H1 (cell line): ENCODE results near the gene DHRS3. TPM values are rescaled to one million over a fixed set of nuclear protein-coding genes. Genes with fewer than 3 reads are reported as not detected.

Source experiments
- CTCF ChIA-PET: fragments of 300-600 bp; sonication (Branson Sonifier 250); formaldehyde crosslinking; loops from one replicate; lab custom pipeline; 2021; ENCODE audit not compliant: partially characterized antibody; lab: Charles Lee
- POLR2A ChIA-PET: fragments of 300-600 bp; sonication (Branson Sonifier 250); formaldehyde crosslinking; loops from one replicate; lab custom pipeline; 2021; ENCODE audit warnings: inconsistent platforms; ENCODE audit not compliant: partially characterized antibody; lab: Charles Lee
- DNase-seq, 2 experiments: peaks; one replicate each; pipeline versions ENCODE4 v3.0.0 to v3.0.0-alpha.2; 2010 to 2022; ENCODE audit warnings: low spot score in 2 of 2, low read depth in 1 of 2, mixed read lengths in 1 of 2
- FAIRE-seq: peaks from 2 replicates; lab custom pipeline; 2011; peaks lifted over from hg19 to GRCh38; lab: Jason Lieb, UNC
- H2AFZ ChIP-seq: 2 replicates; pipeline ENCODE4 v1.8.1; 2012; ENCODE audit warnings: low read length, inconsistent platforms
- H2AK5ac ChIP-seq: 2 replicates; pipeline ENCODE4 v1.6.1; 2013; ENCODE audit warnings: low read depth, low read length
- H2BK120ac ChIP-seq: replicated peaks from 2 replicates; pipeline ENCODE3; 2013; ENCODE audit warnings: low read depth, low read length, inconsistent platforms
- H2BK12ac ChIP-seq: 2 replicates; pipeline ENCODE4 v1.6.1; 2013; ENCODE audit warnings: low read depth, low read length
- H2BK15ac ChIP-seq: 2 replicates; pipeline ENCODE4 v1.6.1; 2013; ENCODE audit warnings: low read length
- H2BK20ac ChIP-seq: 2 replicates; pipeline ENCODE4 v1.6.1; 2013; ENCODE audit warnings: low read length
- H2BK5ac ChIP-seq: 2 replicates; pipeline ENCODE4 v1.6.1; 2013; ENCODE audit warnings: low read depth, low read length
- H3K14ac ChIP-seq: 2 replicates; pipeline ENCODE4 v1.6.1; 2013; ENCODE audit warnings: inconsistent platforms; ENCODE audit not compliant: insufficient read length
- H3K18ac ChIP-seq: 2 replicates; pipeline ENCODE4 v1.6.1; 2013; ENCODE audit warnings: low read length; ENCODE audit errors: extremely low read depth
- H3K23ac ChIP-seq: 2 replicates; pipeline ENCODE4 v1.6.1; 2013; ENCODE audit warnings: inconsistent platforms; ENCODE audit not compliant: insufficient read length
- H3K23me2 ChIP-seq: 2 replicates; pipeline ENCODE4 v1.6.1; 2013; ENCODE audit warnings: low read depth, low read length
- H3K27ac ChIP-seq: 2 replicates; pipeline ENCODE4 v1.6.1; 2011; ENCODE audit warnings: low read depth, low read length, inconsistent platforms
- H3K27me3 ChIP-seq, 4 experiments: replicated peaks in 1 of 4; 1 replicate in 1 of 4; 2 replicates in 3 of 4; pipeline versions ENCODE4 v1.6.1 to v1.8.1; 2011 to 2013; ENCODE audit warnings: low read length in 3 of 4, mild to moderate bottlenecking in 3 of 4, inconsistent platforms in 2 of 4, mixed read lengths in 2 of 4, moderate library complexity in 1 of 4; ENCODE audit not compliant: control insufficient read depth in 3 of 4, insufficient read depth in 3 of 4; ENCODE audit errors: extremely low read depth in 1 of 4
- H3K36me3 ChIP-seq, 4 experiments: 2 replicates each; pipeline versions ENCODE4 v1.6.1 to v1.8.1; 2011 to 2013; ENCODE audit warnings: mild to moderate bottlenecking in 4 of 4, low read length in 3 of 4, moderate library complexity in 2 of 4, control low read depth in 1 of 4, inconsistent platforms in 1 of 4; ENCODE audit not compliant: insufficient read depth in 4 of 4, control insufficient read depth in 2 of 4
- H3K4ac ChIP-seq: replicated peaks from 2 replicates; pipeline ENCODE3; 2013; ENCODE audit warnings: low read length, low read depth, mixed read lengths, inconsistent platforms; ENCODE audit not compliant: insufficient read length
- H3K4me1 ChIP-seq, 4 experiments: replicated peaks in 1 of 4; 1 replicate in 1 of 4; 2 replicates in 3 of 4; pipeline versions ENCODE4 v1.6.1 to v1.8.1; 2011 to 2013; ENCODE audit warnings: low read length in 3 of 4, inconsistent platforms in 2 of 4, mixed read lengths in 1 of 4; ENCODE audit not compliant: insufficient read depth in 4 of 4, control insufficient read depth in 3 of 4
- H3K4me2 ChIP-seq, 2 experiments: 2 replicates each; pipeline versions ENCODE4 v1.6.1 to v1.8.1; 2011 to 2013; ENCODE audit warnings: low read depth in 2 of 2, low read length in 2 of 2, control low read depth in 1 of 2, inconsistent platforms in 1 of 2, mild to moderate bottlenecking in 1 of 2; ENCODE audit not compliant: insufficient read depth in 1 of 2
- H3K4me3 ChIP-seq, 4 experiments: fragments of 200-600, 300-600 bp in 1 of 4; sonication (generic), shearing (Covaris generic), sonication (Bioruptor Twin) in 1 of 4; 2 replicates each; pipeline versions ENCODE4 v1.5.1 to v1.8.1; 2011 to 2016; ENCODE audit warnings: low read length in 4 of 4, low read depth in 3 of 4, control low read depth in 2 of 4, inconsistent platforms in 2 of 4, mild to moderate bottlenecking in 2 of 4, mixed read lengths in 1 of 4, moderate library complexity in 1 of 4; ENCODE audit not compliant: insufficient read depth in 2 of 4; ENCODE audit errors: extremely low read depth in 1 of 4
- H3K56ac ChIP-seq: replicated peaks from 2 replicates; pipeline ENCODE3; 2013; ENCODE audit warnings: low read depth, mild to moderate bottlenecking, mixed read lengths, low read length, inconsistent platforms; ENCODE audit not compliant: insufficient read length
- H3K79me1 ChIP-seq: 2 replicates; pipeline ENCODE4 v1.6.1; 2013; ENCODE audit warnings: low read depth, low read length, control low read depth
- H3K79me2 ChIP-seq, 2 experiments: 2 replicates each; pipeline versions ENCODE4 v1.6.1 to v1.8.1; 2012 to 2013; ENCODE audit warnings: low read length in 2 of 2, mild to moderate bottlenecking in 2 of 2, inconsistent platforms in 1 of 2; ENCODE audit not compliant: insufficient read depth in 2 of 2, control insufficient read depth in 1 of 2
- H3K9ac ChIP-seq, 4 experiments: replicated peaks in 1 of 4; 1 replicate in 1 of 4; 2 replicates in 3 of 4; pipeline versions ENCODE4 v1.6.1 to v1.8.1; 2011 to 2013; ENCODE audit warnings: low read depth in 3 of 4, low read length in 3 of 4, control low read depth in 2 of 4, mild to moderate bottlenecking in 2 of 4, moderate library complexity in 2 of 4, inconsistent platforms in 1 of 4; ENCODE audit errors: extremely low read depth in 1 of 4
- H3K9me3 ChIP-seq, 2 experiments: 2 replicates each; pipeline versions ENCODE4 v1.6.1 to v1.8.1; 2012 to 2013; ENCODE audit warnings: mild to moderate bottlenecking in 2 of 2, moderate library complexity in 2 of 2, control low read depth in 1 of 2, inconsistent platforms in 1 of 2, low read depth in 1 of 2, low read length in 1 of 2, mixed read lengths in 1 of 2; ENCODE audit not compliant: insufficient read depth in 2 of 2
- H4K20me1 ChIP-seq, 2 experiments: replicated peaks in 1 of 2; 2 replicates each; pipeline versions ENCODE3 to v1.8.1; 2011 to 2013; ENCODE audit warnings: inconsistent platforms in 2 of 2, low read length in 2 of 2, mild to moderate bottlenecking in 1 of 2; ENCODE audit not compliant: insufficient read depth in 2 of 2, control insufficient read depth in 1 of 2
- H4K5ac ChIP-seq: 2 replicates; pipeline ENCODE4 v1.6.1; 2013; ENCODE audit warnings: low read length, low read depth, mixed read lengths, inconsistent platforms; ENCODE audit not compliant: insufficient read length
- H4K8ac ChIP-seq: 2 replicates; pipeline ENCODE4 v1.8.0; 2013; ENCODE audit warnings: mild to moderate bottlenecking, moderate library complexity, low read length, inconsistent platforms; ENCODE audit not compliant: insufficient read depth; ENCODE audit errors: extremely low read depth
- H4K91ac ChIP-seq: replicated peaks from 2 replicates; pipeline ENCODE3; 2013; ENCODE audit warnings: low read length, mixed read lengths, inconsistent platforms; ENCODE audit not compliant: insufficient read length
- CEBPB ChIP-seq: IDR thresholded peaks from 2 replicates; pipeline ENCODE4 v1.6.1; 2012; ENCODE audit warnings: low read depth, low read length
- CHD2 ChIP-seq: IDR thresholded peaks from 2 replicates; pipeline ENCODE4 v1.6.1; 2012; ENCODE audit warnings: low read length, improper control_type of control experiment
- GABPA ChIP-seq: IDR thresholded peaks from 2 replicates; pipeline ENCODE4 v1.6.1; 2011; ENCODE audit warnings: mild to moderate bottlenecking, low read length, moderate library complexity, borderline replicate concordance; ENCODE audit not compliant: insufficient read depth
- JUN ChIP-seq: IDR thresholded peaks from 2 replicates; pipeline ENCODE4 v1.6.1; 2011; ENCODE audit warnings: low read depth, mild to moderate bottlenecking, improper control_type of control experiment, low read length
- PHF8 ChIP-seq: fragments of 200-600 bp; sonication (generic); conservative IDR thresholded peaks from 2 replicates; pipeline ENCODE4 v1.7.1; 2012; ENCODE audit warnings: low read depth, mild to moderate bottlenecking, inconsistent platforms, low read length, moderate library complexity
- RFX5 ChIP-seq: IDR thresholded peaks from 2 replicates; pipeline ENCODE4 v1.6.1; 2011; ENCODE audit warnings: low read depth, low read length, improper control_type of control experiment, borderline replicate concordance
- RNF2 ChIP-seq: fragments of 200-900, 300-1000 bp; sonication (generic); IDR thresholded peaks from 2 replicates; pipeline ENCODE4 v1.7.1; 2016; ENCODE audit warnings: borderline replicate concordance, low read depth, mild to moderate bottlenecking, antibody characterized with exemption, low read length; ENCODE audit not compliant: poor library complexity, severe bottlenecking; ENCODE audit errors: missing control alignments
- SUZ12 ChIP-seq: fragments of 200-600 bp; sonication (generic); IDR thresholded peaks from 2 replicates; pipeline ENCODE4 v1.6.1; 2012; ENCODE audit warnings: mild to moderate bottlenecking, inconsistent platforms, low read length, moderate library complexity, mixed read lengths
- USF2 ChIP-seq: IDR thresholded peaks from 2 replicates; pipeline ENCODE4 v1.6.1; 2011; ENCODE audit warnings: low read length, improper control_type of control experiment
- WGBS, 2 experiments: shearing (Covaris generic) in 1 of 2; methylation state at CpG; one replicate each; pipeline versions ENCODE4 v1.1.6 to v1.1.7; 2013 to 2015; ENCODE audit warnings: low lambda C conversion rate in 2 of 2, mixed read lengths in 2 of 2, inconsistent platforms in 1 of 2, low coverage in 1 of 2, missing lambda C conversion rate in 1 of 2; ENCODE audit not compliant: insufficient replicate concordance in 2 of 2, insufficient coverage in 1 of 2, insufficient read length in 1 of 2; ENCODE audit errors: extremely low coverage in 1 of 2, missing lambda C conversion rate in 1 of 2; 5-methylcytosine and 5-hydroxymethylcytosine counted together
- polyA plus RNA-seq, 7 experiments: library from polyadenylated mRNA; depleted of rRNA in 3 of 7; stranded (reverse) in 5 of 7; unstranded in 2 of 7; fragments of >200 nt in 5 of 7; fragments of 200-250 nt in 2 of 7; gene quantifications; 1 replicate in 5 of 7; 2 replicates in 1 of 7; 4 replicates in 1 of 7; pipeline versions ENCODE4 v1.2.1 to v1.2.3, GENCODE V29; 2011 to 2013; ENCODE audit warnings: missing spikeins in 2 of 7, mixed read lengths in 2 of 7
- total RNA-seq: library from RNA; stranded (reverse); fragmentation: NEBNext Ultra II Directional; extraction: Animal tissue kit (Norgen Biotek cat#: 25700); gene quantifications from 2 replicates; pipeline ENCODE4 v1.2.1, GENCODE V29; 2021

DHRS3 gene
- total and polyA plus RNA-seq, 2 of the 8 experiments (the other 6 are each of a cell fraction or from before 2014, with no cell fraction given) = 32.5 to 36.4 TPM

- Histone ChIP-seq H3K4ac (no peak overlapping the region), H2BK12ac (peak overlapping the region; percentile 84; the same call in 1 of the 2 replicates), H4K20me1 (no peaks in the 10 kb centered on the region), H3K9ac (no peak overlapping the region), H3K79me2 (no peaks in the 10 kb centered on the region), H2BK15ac (peak overlapping the region; percentile 81), H3K4me3 (no peak overlapping the region), H2BK20ac (no peak overlapping the region), H2AK5ac (no peak overlapping the region), H3K79me1 (no peaks in the 10 kb centered on the region), H3K14ac (no peak overlapping the region), H2BK120ac (no peak overlapping the region), H3K18ac (peak overlapping the region; percentile 19; the same call in 1 of the 2 replicates), H3K4me2 (no peak overlapping the region), H3K23me2 (no peaks in the 10 kb centered on the region), H4K8ac (peak overlapping the region; percentile 51; the same call in 1 of the 2 replicates), H3K27me3 (no peaks in the 10 kb centered on the region), H3K9me3 (peaks cover 3 to 5% of the 10 kb centered on the region in 2 experiments; a peak in 3 of 4 replicates), H3K36me3 (no peaks in the 10 kb centered on the region), H4K91ac (peak overlapping the region; percentile 57), H4K5ac (no peak overlapping the region), H2BK5ac (no peak overlapping the region), H3K23ac (no peak overlapping the region), H3K56ac (no peak overlapping the region), H3K4me1 (peaks cover 0 to 5% (median 3%) of the 10 kb centered on the region in 4 experiments; a peak in 4 of 7 replicates), H2AFZ (peak overlapping the region; percentile 96; the same call in 1 of the 2 replicates), H3K27ac (no peak overlapping the region)
- TF ChIP-seq SUZ12 (no peak), USF2 (no peak), RFX5 (no peak), CHD2 (no peak), PHF8 (no peak), JUN (no peak), CEBPB (no peak), GABPA (no peak), RNF2 (no peak)
- CTCF ChIA-PET = no interaction called here
- no peak for FAIRE-seq
- POLR2A ChIA-PET = interaction anchor here (0.9 to 1.0 kb wide), 2 partner anchors 14 kb away, joined by 3 to 4 read pairs; no protein-coding TSS in a partner anchor
- 78% methylated on average over 26 of the region's 27 CpGs; no CpG with 5 or more reads in 1 of the 2 experiments for WGBS, 2 experiments
- no peak for DNase-seq
Observed at GRCh38 chr1:12552111-12552888, 65.7 kb downstream of the DHRS3 start.
